Kidney (tissue), 14 donors: ENCODE data around the gene DNAI1. TPM values are rescaled to one million over a fixed set of nuclear protein-coding genes. Genes with fewer than 3 reads are reported as not detected.

ENCODE experiments used
- DNase-seq, 5 donors: peaks; one replicate each; pipeline ENCODE4 v3.0.0-alpha.2; 2013 to 2020
- FAIRE-seq: peaks from 2 replicates; lab custom pipeline; 2012; peaks lifted over from hg19 to GRCh38; lab: Jason Lieb, UNC
- H3K27ac ChIP-seq, 2 donors: one replicate each; pipeline ENCODE4 v1.7.0; 2013; ENCODE audit warnings: low read depth in 2 of 2, low read length in 2 of 2, inconsistent platforms in 1 of 2
- H3K27me3 ChIP-seq: one replicate; pipeline ENCODE4 v1.7.1; 2013; ENCODE audit warnings: low read length, inconsistent platforms; ENCODE audit not compliant: control insufficient read depth, insufficient read depth
- H3K36me3 ChIP-seq, 3 donors: one replicate each; pipeline versions ENCODE4 v1.7.0 to v1.7.1; 2013; ENCODE audit warnings: low read length in 3 of 3, control low read depth in 1 of 3, inconsistent platforms in 1 of 3; ENCODE audit not compliant: insufficient read depth in 3 of 3, control insufficient read depth in 2 of 3
- H3K4me1 ChIP-seq, 3 donors: one replicate each; pipeline versions ENCODE4 v1.7.0 to v1.7.1; 2013; ENCODE audit warnings: low read length in 3 of 3, inconsistent platforms in 1 of 3, low read depth in 1 of 3; ENCODE audit not compliant: control insufficient read depth in 2 of 3, insufficient read depth in 2 of 3
- H3K4me3 ChIP-seq, 3 donors: one replicate each; pipeline versions ENCODE4 v1.7.0 to v1.8.1; 2013; ENCODE audit warnings: low read length in 3 of 3, control low read depth in 1 of 3, inconsistent platforms in 1 of 3
- H3K9ac ChIP-seq, 3 donors: one replicate each; pipeline versions ENCODE4 v1.7.0 to v1.7.1; 2013; ENCODE audit warnings: low read length in 3 of 3, control low read depth in 1 of 3, inconsistent platforms in 1 of 3
- H3K9me3 ChIP-seq, 3 donors: one replicate each; pipeline versions ENCODE4 v1.7.0 to v1.7.1; 2013; ENCODE audit warnings: low read length in 3 of 3, control low read depth in 1 of 3, inconsistent platforms in 1 of 3; ENCODE audit not compliant: control insufficient read depth in 2 of 3, insufficient read depth in 1 of 3
- CTCF ChIP-seq: IDR thresholded peaks from 3 replicates; pipeline ENCODE4 v1.5.1; 2012; ENCODE audit warnings: mild to moderate bottlenecking, moderate library complexity, borderline replicate concordance; ENCODE audit not compliant: insufficient read depth; ENCODE audit errors: extremely low read depth
- intact Hi-C: fragments of 100-400 bp; cut with DNase I; formaldehyde crosslinking; loops from one replicate; pipeline ENCODE4 v1.11.1; 2022
- polyA plus RNA-seq: library from polyadenylated mRNA; stranded (reverse); fragments of 350-450 nt; fragmentation: Illumina TruSeq; extraction: RNeasy Lipid Tissue Mini Kit (QIAGEN cat#74804); gene quantifications from one replicate; pipeline ENCODE4 v1.2.3, GENCODE V29; 2014; ENCODE audit warnings: low read depth, low replicate concordance; ENCODE audit not compliant: insufficient read depth
- total RNA-seq: library from RNA; stranded (reverse); fragmentation: NEBNext Ultra II Directional; extraction: Animal tissue kit (Norgen Biotek cat#: 25700); gene quantifications from one replicate; pipeline ENCODE4 v1.2.1, GENCODE V29; 2021
- donor health status: control.
- donor health status: control.
- donor health status: control.
- donor health status: control.
- donor health status: control.
- donor health status: DM: yes; HTN: yes; CAD: no.
- donor health status: Normal renal cell carcinoma (clear cell type).

Gene DNAI1
- total and polyA plus RNA-seq, 2 donors from 2014 or later, result 2.4 to 3.0 TPM

GRCh38 chr9:34413231-34413852 is 45.3 kb upstream of the DNAI1 start:
- H3K9me3 ChIP-seq, result no peaks in the 10 kb centered on the region
- DNase-seq, result peak in 4 of 5 donors; percentile 69 to 92 (median 84)
- no peak overlapping the region for H3K9ac ChIP-seq
- FAIRE-seq, result no peak
- intact Hi-C loops, result loop anchor here (10.0 kb wide), 1 partner anchor 181 kb away; no protein-coding TSS in a partner anchor
- H3K36me3 ChIP-seq, result no peaks in the 10 kb centered on the region
- TF ChIP-seq CTCF, result no peak
- H3K4me3 ChIP-seq, result no peak overlapping the region
- no peaks in the 10 kb centered on the region for H3K4me1 ChIP-seq
- H3K27ac ChIP-seq, result no peak overlapping the region
- no peaks in the 10 kb centered on the region for H3K27me3 ChIP-seq

- FAIRE-seq, result no peak
- DNase-seq, result no peak
- Histone ChIP-seq H3K9me3 (no peaks in the 10 kb centered on the region), H3K36me3 (no peaks in the 10 kb centered on the region), H3K27ac (no peak overlapping the region), H3K27me3 (no peaks in the 10 kb centered on the region), H3K4me1 (no peaks in the 10 kb centered on the region), H3K9ac (no peak overlapping the region), H3K4me3 (no peak overlapping the region)
- intact Hi-C loops, result loop anchor here (10.0 kb wide), 1 partner anchor 177 kb away; no protein-coding TSS in a partner anchor
- no peak for TF ChIP-seq CTCF
These were observed 40.9 kb upstream of the DNAI1 start for GRCh38 chr9:34417734-34418133.

GRCh38 chr9:34419716-34420504 is 38.7 kb upstream of the DNAI1 start:
- H3K9me3 ChIP-seq, result no peaks in the 10 kb centered on the region
- no peak for TF ChIP-seq CTCF
- no peaks in the 10 kb centered on the region for H3K4me1 ChIP-seq
- FAIRE-seq (no peak), DNase-seq (no peak)
- no peak overlapping the region for H3K27ac ChIP-seq
- no peak overlapping the region for H3K4me3 ChIP-seq
- intact Hi-C loops, result loop anchor here (10.0 kb wide), 1 partner anchor 175 kb away; no protein-coding TSS in a partner anchor
- no peaks in the 10 kb centered on the region for H3K36me3 ChIP-seq
- no peaks in the 10 kb centered on the region for H3K27me3 ChIP-seq
- no peak overlapping the region for H3K9ac ChIP-seq
